OCI-LY3 (cell line): ENCODE data around the gene FAM163A.

ENCODE experiments used
- CTCF ChIP-seq: fragments of 200-600, 300-600 bp; sonication (generic); IDR thresholded peaks from 2 replicates; pipeline ENCODE4 v1.5.1; 2014; ENCODE audit warnings: antibody characterized with exemption, low read length, low read depth
- EZH2phosphoT487 ChIP-seq: fragments of 200-600 bp; shearing (Covaris generic); IDR thresholded peaks from 2 replicates; pipeline ENCODE4 v1.6.1; 2018; ENCODE audit warnings: antibody characterized with exemption, mixed run types, low read depth

- TF ChIP-seq CTCF, result no peak
- no peak for TF ChIP-seq EZH2phosphoT487
These were observed 64.8 kb downstream of the FAM163A start for GRCh38 chr1:179807691-179808485.
